Fibroblast of the conjunctiva (primary cell): ENCODE results near the gene CEP57L1.
"Not testable (repeated sequence)": the region's sequence is repeated elsewhere in the genome, so short reads cannot be mapped to it uniquely, and the experiment has no call there.

Experiments
- DNase-seq: peaks from one replicate; pipeline ENCODE4 v3.0.0-alpha.2; 2010; ENCODE audit warnings: low read depth

CEP57L1 gene

GRCh38 chr6:109073344-109074132, 21.8 kb upstream of the CEP57L1 start:
- DNase-seq = peak; percentile 61

GRCh38 chr6:109074133-109074415, 21.2 kb upstream of the CEP57L1 start:
- no peak for DNase-seq

GRCh38 chr6:109075934-109076333, 19.4 kb upstream of the CEP57L1 start:
- DNase-seq = no peak

- no peak for DNase-seq
These were observed 18.9 kb upstream of the CEP57L1 start for GRCh38 chr6:109076377-109076776.

GRCh38 chr6:109079981-109080380, 15.3 kb upstream of the CEP57L1 start:
- DNase-seq = no peak

- no peak for DNase-seq
These were observed 14.3 kb upstream of the CEP57L1 start for GRCh38 chr6:109081026-109081425.

GRCh38 chr6:109081516-109082187, 13.7 kb upstream of the CEP57L1 start:
- no peak for DNase-seq

- no peak for DNase-seq
These were observed 13.1 kb upstream of the CEP57L1 start for GRCh38 chr6:109082188-109082577.

GRCh38 chr6:109083657-109084056, 11.7 kb upstream of the CEP57L1 start:
- DNase-seq = no peak

- not testable (repeated sequence) for DNase-seq
These were observed 11.2 kb upstream of the CEP57L1 start for GRCh38 chr6:109084146-109084545.

- DNase-seq = no peak
These were observed 7.5 kb upstream of the CEP57L1 start for GRCh38 chr6:109087661-109088264.

GRCh38 chr6:109088995-109089394, 6.3 kb upstream of the CEP57L1 start:
- DNase-seq = no peak

GRCh38 chr6:109091314-109092024, 3.8 kb upstream of the CEP57L1 start:
- DNase-seq = no peak

GRCh38 chr6:109092074-109092473, 3.2 kb upstream of the CEP57L1 start:
- no peak for DNase-seq

- DNase-seq = no peak
These were observed 1.4 kb upstream of the CEP57L1 start for GRCh38 chr6:109093732-109094415.

- DNase-seq = peak; percentile 86
These were observed 781 bp upstream of the CEP57L1 start, which contains the start of gene SESN1 for GRCh38 chr6:109094416-109095035. Gene SESN1, minus strand, starts transcription at chr6:109094846. Its CDS starts 773 bp downstream, at chr6:109094073.

- DNase-seq = no peak
These were observed 453 bp downstream of the CEP57L1 start for GRCh38 chr6:109095835-109096084.

GRCh38 chr6:109096208-109096607, 901 bp downstream of the CEP57L1 start:
- no peak for DNase-seq

GRCh38 chr6:109097661-109098060, 2.4 kb downstream of the CEP57L1 start:
- DNase-seq = no peak

- no peak for DNase-seq
These were observed 7.5 kb downstream of the CEP57L1 start for GRCh38 chr6:109102762-109103161.

- no peak for DNase-seq
These were observed 8.6 kb downstream of the CEP57L1 start for GRCh38 chr6:109103942-109104341.

GRCh38 chr6:109104512-109104911, 9.2 kb downstream of the CEP57L1 start:
- DNase-seq = no peak
